GM18511 (cell line): ENCODE data around the gene CNTNAP4.

Experiments
- ATAC-seq: cut with Tn5 transposase; IDR thresholded peaks from one replicate; pipeline ENCODE4 v1.9.1; 2021; ENCODE audit warnings: mild to moderate bottlenecking, moderate library complexity; ENCODE audit not compliant: unreplicated experiment

The CNTNAP4 gene

DNA sequence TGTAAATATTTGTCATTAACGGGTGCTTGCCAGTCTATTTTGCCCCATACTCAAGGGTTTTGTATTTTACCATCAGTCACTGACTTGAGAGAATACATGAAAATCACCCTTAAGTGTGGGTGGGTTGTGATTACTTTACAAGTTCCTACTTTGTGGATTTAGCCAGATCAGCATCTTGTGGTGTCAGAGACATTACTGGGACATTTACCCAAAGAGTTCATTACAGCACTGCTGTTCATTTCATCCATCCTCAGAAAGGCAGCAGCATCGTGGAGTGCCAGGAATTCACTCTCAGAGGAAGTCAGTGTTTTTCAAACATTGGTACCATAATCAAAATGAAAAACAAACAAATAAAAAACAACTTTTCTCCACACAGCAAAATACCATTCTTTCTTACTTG is 110.8 kb downstream of the CNTNAP4 start:
- ATAC-seq: no peak

DNA sequence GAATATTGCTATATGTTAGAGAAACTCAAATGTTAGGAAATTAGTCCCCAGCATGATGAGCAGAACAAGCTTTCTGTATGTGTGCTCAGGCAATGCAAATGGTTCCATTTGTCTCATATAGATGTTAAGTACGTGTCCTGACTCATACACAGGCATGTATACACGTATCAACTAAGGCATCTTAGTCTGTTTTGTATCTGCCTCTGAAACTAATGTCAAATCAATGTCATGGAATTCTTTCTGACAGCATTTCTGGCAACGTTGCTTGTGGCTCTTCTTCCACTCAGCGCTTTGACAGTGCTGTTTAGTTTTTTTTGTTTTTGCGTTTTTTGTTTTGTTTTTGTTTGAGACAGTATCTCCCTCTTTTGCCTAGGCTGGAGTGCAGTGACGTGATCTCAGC is 111.9 kb downstream of the CNTNAP4 start:
- ATAC-seq: no peak

DNA sequence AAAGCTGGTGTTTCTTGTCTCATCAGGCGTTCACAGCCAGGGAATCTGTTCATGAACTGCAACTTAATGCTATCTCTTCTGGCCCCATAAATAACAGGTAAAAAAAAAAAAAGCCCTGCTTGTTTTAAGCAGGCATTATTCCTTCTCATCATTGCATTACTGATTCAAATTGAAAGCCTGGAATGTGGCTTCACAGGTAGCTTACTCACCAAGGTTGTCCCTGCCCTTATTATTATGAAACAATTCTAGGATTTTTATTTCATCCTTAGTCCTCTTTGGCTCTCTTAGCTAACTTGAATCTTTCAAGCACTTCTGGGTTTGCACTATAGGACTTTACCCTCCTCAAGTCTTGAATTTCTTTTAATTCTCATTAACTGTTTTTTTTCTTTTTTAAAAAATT is 113.3 kb downstream of the CNTNAP4 start:
- ATAC-seq: no peak

DNA sequence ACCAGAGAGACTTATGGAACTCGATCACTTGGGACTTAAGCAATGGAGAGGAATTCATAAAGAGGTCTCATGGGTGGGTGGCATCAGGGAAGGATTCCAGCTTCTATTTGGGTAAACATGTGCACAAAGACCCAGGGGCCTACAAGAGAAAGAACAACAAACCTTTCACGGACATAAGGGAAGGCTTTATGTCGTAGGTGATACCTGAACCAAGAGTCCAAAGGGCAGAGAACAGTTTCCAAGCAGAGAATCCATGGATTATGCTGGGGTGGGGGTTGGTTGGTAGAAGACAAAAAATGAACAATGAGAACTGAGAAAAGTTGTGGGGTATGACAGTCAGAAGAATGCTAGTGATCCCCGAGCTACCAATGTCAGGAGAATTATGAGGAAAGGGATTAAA is 119.8 kb downstream of the CNTNAP4 start:
- no peak for ATAC-seq

DNA sequence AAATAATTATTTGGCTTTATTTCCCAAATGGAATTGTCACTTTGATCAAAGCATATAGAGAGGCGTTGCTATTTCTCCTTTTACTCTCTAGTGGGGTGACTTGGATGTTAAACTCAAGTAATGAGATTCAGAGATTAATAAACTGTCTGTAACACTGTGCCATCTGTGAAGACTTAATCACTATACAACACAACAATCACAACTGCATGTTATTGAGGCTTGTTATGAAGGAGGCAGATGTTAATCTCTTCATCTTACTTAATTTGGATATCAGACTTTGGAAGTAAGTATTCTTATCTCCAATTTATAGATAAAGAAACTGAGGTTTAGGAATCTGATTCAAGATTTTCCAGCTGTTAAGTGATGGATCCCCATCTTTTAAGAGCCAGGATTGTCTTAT is 132.5 kb downstream of the CNTNAP4 start:
- ATAC-seq: no peak

DNA sequence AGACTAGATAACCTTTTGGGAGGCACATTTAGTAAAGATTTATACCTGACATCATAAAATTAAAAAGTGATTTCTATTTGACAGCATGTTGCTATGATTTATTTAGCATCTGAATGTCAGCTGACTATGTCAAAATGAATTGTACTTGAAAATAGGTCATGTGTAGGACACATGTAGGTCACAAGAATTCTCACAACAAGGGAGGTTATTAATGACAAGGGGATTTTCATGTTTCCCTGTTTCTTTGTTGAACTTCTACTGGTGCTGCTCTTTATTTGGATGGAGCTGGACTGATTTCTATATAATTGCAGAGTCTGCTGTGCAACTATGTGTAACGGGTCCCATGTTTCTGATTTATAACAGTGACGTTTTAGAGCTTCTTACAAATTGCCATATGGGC is 144.4 kb downstream of the CNTNAP4 start:
- ATAC-seq: no peak

DNA sequence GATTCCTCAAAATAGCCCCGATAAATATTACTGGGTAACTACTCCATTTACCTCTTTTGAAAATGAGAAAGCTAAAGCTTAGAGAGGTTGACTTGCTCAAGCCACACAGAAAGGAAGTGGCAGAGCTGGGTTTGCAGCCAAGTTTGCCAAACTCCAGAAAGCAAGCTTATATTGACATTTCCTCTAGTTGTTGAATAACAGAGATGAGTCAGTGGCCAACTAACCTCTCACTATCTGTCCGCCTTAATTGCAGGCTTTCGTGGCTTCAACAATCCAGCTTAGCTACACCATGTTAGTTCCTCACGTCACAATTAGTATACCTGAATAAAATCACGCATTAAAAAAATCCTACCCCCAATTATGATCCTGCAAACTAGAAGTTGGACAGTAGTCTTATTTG is 151.7 kb downstream of the CNTNAP4 start:
- ATAC-seq: no peak

DNA sequence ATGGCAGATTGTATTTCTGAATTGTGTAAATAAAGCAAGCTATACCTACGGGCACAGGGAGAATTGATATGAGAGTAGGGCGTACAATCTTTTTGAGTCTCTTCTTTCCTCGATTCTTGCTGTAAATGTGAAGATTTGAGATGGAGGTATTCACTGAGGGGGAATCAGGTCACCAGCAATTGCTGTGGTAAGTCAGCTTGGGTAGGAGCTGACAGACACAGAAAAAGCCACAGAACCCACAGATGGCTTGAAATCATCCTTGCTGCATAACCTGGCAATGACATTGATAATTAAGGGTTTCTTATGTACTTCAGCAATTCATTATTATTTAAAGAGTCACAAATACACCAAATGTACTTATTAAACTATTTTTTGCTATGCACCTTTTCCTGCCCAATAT is 164.2 kb downstream of the CNTNAP4 start:
- ATAC-seq: no peak

DNA sequence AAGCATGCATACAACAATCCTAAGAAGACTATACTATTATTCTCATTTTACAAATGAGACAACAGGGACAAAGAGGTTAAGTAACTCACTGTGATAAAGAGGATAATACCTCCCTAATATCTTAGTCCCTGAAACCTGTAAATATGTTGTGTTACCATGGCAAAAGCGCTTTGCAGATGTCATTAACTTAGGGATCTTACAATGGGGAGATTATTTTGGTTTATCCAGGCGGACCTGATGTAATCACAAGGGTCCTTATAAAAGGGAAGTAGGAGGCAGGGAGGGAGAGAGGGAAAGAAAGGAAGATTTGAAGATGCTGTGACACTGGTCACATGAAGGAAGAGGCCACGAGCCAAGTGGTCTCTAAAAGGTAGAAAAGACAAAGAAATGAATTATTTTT is 164.7 kb downstream of the CNTNAP4 start:
- no peak for ATAC-seq

DNA sequence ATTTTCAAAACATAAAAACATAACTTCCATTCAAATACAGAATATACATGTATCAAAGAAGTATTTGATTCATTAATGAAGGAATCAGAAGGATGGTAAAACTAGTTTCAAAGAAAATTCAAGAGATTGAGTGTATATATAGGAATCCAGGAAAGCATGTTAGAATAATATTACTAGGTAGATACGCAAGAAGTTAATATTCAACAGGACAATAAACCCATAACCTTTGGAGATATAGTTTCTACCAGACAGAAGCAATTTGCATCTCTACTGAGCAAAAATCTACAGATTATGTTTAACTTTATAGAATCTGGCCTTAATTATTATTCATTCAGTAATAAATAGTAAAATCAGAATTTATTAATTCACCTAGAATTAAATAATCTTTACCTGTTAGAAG is 166.8 kb downstream of the CNTNAP4 start:
- ATAC-seq: no peak

DNA sequence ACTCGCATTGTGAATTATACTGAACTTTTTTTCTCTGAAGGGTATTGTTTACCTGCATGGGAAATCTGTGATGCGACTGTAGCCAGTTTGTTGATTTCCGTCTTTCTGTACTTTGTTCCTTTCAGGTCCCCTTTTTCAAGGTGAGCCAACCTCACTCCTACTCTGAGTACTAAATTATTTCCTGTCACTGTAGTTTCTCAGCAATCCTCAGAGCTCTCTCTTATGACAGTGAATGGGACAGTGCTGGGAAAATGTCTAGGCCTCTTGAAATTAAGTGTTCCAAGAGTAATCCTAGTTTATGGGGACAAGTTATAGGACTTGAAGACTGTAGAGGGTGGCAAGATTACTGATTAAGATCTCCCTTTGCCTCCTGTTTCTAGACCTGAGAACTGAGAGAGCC is 167.6 kb downstream of the CNTNAP4 start:
- ATAC-seq: no peak

DNA sequence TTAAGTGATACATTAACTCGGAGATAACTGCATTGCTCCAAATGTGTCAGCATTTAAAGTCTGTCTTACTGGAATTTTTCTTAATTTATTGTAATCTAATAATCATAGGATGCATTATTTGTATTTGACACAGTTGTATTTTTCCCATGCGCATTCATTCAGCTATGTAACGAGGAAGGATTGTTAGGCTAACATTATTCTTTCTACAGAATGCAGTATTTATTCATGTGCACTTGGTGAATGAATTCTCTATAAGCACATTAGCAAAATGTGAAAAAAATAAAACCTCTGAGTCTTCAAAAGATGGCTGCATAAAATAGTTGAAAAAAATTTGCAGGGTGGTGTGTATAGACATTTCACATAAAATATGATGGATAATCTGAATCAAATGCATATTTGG is 168.6 kb downstream of the CNTNAP4 start:
- no peak for ATAC-seq

DNA sequence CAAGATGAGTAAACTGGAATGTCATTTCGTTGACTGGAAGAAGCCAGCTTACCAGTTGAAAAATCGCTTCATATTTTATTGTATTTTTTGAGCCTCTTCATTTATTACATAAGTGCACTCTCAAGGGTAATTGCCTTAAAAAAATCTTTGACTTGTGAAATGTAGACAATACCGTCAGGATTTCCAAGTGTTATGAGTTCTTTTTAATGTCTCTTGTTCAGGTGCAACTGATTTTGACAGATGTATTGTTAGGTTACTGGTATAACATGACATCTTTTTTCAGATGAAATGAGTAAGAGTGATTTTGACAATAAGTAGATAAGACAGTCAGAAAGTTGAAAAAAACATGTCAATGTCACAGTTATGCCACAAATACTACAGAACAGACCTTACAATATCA is 169.1 kb downstream of the CNTNAP4 start:
- no peak for ATAC-seq

DNA sequence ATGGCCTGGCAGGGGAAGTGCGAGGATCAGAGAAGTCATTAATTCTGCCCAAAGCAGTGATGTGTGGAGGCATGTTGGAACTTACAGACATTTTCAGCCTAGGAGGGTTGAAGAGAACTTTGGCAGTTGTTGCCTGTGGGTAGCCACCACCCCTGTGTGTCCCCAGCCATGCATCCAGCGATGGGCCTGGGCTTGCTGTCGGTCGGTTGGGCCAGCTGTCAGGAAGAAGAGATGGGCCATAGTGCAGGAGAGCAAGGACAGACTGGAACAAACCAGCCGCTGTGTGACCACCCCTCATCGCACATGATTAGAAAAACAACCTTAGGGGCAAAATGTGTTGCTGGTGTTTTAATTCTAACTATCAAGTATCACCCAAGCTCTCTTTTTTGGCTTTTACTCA is 173.7 kb downstream of the CNTNAP4 start:
- ATAC-seq: no peak

DNA sequence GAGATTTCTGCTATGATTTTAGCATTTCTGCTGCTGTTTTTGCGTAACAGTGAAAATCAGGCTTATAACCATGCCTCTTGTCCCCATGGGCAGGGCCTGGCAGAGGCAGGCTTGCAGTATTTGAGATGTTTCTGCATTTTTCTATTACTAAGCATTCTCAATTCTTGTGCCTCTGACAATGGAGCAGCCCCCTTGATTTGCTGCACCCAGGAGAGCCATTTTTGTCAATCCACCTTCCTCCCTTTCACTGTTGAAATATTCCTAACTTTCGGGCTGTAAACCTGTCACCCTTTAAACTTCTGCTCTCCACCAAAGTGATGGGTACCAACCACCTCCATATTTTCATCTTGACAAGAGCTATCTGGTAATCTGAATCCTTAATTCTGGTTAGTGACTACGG is 178.1 kb downstream of the CNTNAP4 start:
- no peak for ATAC-seq

DNA sequence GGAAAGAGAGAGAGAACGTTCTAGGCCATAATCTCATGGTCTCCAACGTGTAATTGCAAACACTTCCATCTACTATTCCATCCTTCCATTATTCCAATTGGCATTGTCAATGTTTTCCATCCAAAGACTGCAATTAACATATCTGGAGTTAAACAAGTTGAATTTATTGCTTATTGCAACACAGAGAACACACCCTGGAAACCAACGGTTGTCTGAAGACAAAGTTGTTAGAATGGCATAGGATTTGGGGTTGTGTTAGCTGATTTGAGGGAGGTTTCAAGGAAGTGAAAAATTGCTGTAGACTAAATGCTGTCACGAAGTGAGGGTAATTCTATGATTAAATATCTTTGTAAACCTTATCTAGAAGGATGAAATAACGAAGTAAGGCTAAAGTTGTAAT is 178.8 kb downstream of the CNTNAP4 start:
- no peak for ATAC-seq

DNA sequence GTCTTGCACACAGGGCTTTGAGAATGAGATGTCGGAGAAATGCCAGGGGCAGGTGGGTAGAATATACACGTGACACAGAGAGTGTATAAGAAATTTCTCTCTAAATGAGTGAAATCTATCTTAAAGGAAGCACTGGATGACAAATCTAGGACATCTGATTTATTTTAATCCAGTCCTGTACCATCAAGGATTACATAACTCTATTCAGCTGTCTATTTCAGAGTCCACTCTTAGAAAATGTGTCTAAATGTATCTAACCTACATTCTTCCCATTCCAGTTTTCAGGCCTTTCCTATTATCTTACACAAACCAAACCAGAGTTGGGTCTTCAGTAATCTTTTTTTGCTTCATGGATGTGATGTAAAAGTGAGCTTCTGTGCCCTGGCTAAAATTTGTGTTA is 181.9 kb downstream of the CNTNAP4 start:
- ATAC-seq: no peak

DNA sequence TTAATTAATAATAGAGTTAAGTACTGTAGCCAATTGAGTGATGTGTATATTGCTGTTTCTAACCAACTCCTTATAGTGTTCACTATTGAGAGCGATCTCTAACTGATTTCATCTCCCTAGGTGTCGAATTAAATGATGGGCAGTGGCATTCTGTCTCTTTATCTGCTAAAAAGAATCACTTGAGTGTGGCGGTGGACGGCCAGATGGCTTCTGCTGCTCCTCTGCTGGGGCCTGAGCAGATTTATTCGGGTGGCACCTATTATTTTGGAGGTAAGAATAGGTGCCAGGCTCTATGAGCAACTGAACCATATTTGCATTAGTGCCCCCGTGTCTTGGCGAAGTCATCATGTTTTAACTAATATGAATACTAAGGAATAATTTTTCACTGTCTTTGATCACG is 184.6 kb downstream of the CNTNAP4 start:
- no peak for ATAC-seq

DNA sequence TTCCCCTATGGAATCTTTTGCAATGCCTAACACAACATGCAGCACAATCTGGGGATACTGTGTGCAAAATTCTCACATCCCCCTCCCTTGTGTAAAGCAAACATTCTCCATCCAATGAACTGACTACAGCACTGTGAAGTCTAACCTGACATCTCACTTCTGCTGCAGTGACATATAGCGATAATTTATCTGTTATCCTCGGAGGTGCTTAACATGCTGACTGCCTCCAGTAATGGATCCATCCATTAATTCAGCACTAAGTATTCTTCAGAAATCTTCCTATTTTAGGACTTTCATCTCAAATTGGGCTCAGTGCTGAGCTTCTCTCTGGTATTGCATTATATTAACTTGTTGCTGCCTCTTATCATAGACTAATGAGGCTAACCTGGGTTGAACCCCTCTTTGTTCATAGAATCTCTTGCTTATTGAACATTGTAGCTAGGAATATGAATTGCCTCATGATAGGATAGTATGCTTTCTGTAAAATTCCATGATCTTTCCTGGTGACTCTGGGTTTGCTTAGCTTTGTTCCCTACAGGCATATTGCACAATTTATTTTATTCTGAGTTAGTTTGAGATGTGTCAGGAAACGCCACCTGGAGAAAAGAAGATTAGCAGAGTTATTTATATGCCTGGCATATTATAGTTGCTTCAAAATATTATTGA is 187.9 kb downstream of the CNTNAP4 start:
- ATAC-seq: no peak

DNA sequence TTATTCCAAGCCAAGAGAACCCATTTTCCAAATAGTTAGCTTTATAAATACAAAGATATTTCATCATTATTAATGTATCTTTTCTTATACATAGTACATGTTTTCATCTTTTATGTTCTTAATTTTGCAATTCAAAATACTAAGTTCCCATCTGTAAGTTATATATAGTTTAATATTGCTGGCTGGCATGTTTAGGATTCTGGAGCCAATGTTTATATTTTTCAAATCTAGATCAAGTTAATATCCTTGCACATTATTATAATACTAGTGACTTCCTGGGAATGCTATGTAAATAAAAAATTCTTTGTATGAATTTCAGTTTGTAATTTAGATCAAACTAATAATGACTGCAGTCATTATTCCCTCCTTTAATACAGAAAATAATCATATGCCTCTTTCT is 189.7 kb downstream of the CNTNAP4 start:
- no peak for ATAC-seq

DNA sequence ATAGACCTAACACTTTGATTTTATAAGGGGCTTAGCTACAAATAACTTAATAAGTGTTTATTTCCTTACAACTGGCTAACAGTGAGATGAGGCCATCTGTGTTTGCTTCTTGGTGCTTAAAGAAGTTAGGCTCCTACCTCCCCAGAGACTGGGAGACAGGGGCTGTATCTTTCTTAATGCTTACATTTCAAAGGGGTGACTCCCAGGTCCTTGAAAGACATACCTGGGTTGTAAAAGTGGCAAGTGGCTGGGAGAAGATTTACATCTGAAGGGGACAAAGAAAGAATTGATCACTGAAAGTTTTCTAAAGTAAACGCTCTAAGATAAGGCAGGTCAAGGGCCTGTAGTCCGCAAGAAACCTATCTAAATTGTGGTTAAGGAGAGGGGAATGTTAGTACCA is 196.8 kb downstream of the CNTNAP4 start:
- no peak for ATAC-seq

DNA sequence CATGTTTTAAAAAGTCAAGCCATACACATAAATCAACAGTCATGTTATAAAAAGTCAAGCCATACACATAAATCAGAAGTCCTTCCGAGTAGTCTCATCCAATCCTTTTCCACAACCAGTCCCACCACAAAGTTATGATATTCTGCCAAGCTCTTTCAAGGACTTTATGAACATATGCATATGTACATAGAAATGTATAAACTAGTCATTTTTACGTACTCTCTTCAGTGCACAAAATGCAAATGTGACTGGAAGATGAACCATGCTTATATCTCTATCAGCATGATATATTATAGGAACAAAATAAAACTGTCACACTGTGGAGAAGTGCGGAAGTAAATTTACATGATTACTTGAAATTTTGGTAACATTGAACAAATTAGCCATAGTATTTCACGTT is 200.9 kb downstream of the CNTNAP4 start:
- ATAC-seq: no peak

DNA sequence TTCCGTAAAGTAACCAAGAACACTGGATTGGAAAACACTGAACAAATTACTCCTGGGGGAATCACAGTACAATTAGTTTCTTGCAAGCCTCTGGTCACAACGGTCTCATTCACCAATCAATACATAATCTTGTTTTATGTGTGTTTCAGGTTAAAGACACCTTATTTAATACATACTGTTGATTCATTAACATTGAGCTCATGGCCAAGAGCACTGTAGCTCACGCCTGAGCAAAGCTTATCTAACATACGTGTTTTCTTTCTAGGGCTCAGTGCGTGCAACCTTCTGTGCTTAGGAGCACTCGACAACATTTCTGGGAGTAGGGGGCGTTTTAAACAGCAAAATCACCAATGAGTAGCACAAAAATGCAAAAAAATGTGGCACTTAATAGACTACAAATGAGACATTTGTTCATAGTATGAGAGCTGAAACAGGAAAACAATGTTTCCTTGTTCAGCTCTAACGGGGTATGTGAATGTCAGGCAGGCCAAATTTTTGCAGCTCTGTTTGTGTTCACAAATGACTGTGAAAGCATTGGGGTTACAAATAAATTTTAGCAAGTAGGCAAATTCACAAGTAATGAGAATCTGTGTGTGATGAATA is 206.2 kb downstream of the CNTNAP4 start:
- ATAC-seq: no peak
